OCI-LY7 (cell line): ENCODE data around the gene FRMPD4. TPM values are rescaled to one million over a fixed set of nuclear protein-coding genes. Genes with fewer than 3 reads are reported as not detected.

Source experiments
- BruUV-seq: library from RNA; stranded (reverse); fragments of 400-500 nt; replicated peaks from 2 replicates; lab custom pipeline; 2021; lab: Mats Ljungman, UMichigan
- CTCF ChIA-PET: fragments of 300-600 bp; sonication (Branson Sonifier 250); formaldehyde crosslinking; loops from one replicate; lab custom pipeline; 2022; ENCODE audit warnings: antibody characterized with exemption; ENCODE audit not compliant: unreplicated experiment; lab: Charles Lee
- POLR2A ChIA-PET: fragments of 300-600 bp; sonication (Branson Sonifier 250); formaldehyde crosslinking; loops from one replicate; lab custom pipeline; 2022; ENCODE audit warnings: antibody characterized with exemption; lab: Charles Lee
- DNase-seq: peaks from one replicate; pipeline ENCODE4 v3.0.0-alpha.2; 2015; ENCODE audit warnings: low spot score
- H2AFZ ChIP-seq: fragments of 200-600 bp; sonication (generic), shearing (Covaris generic); 2 replicates; pipeline ENCODE4 v1.6.1; 2014; ENCODE audit warnings: mild to moderate bottlenecking, antibody characterized with exemption, low read length, moderate library complexity
- H3K27ac ChIP-seq: fragments of 200-600 bp; sonication (generic); 2 replicates; pipeline ENCODE4 v1.5.1; 2014; ENCODE audit warnings: mixed run types, low read depth, mild to moderate bottlenecking, moderate library complexity, low read length, inconsistent platforms; ENCODE audit not compliant: poor library complexity, severe bottlenecking
- H3K36me3 ChIP-seq: fragments of 200-600 bp; sonication (generic); 2 replicates; pipeline ENCODE4 v1.6.1; 2014; ENCODE audit warnings: mild to moderate bottlenecking, antibody characterized with exemption, low read length, moderate library complexity, mixed read lengths; ENCODE audit not compliant: insufficient read depth
- H3K4me1 ChIP-seq: fragments of 200-600 bp; sonication (generic); 2 replicates; pipeline ENCODE4 v1.5.1; 2014; ENCODE audit warnings: mild to moderate bottlenecking, low read length; ENCODE audit not compliant: insufficient read depth, poor library complexity, severe bottlenecking
- H3K4me2 ChIP-seq: fragments of 200-600 bp; sonication (generic); 2 replicates; pipeline ENCODE4 v1.6.1; 2014; ENCODE audit warnings: mild to moderate bottlenecking, low read length
- H3K4me3 ChIP-seq: fragments of 200-600 bp; sonication (generic); 2 replicates; pipeline ENCODE4 v1.5.1; 2014; ENCODE audit warnings: mild to moderate bottlenecking, low read depth, low read length; ENCODE audit not compliant: poor library complexity, severe bottlenecking
- H3K79me2 ChIP-seq: fragments of 200-600 bp; sonication (generic); 2 replicates; pipeline ENCODE4 v1.6.1; 2016; ENCODE audit warnings: low read depth, mild to moderate bottlenecking, low read length, moderate library complexity, mixed read lengths; ENCODE audit not compliant: insufficient read depth
- H3K9me2 ChIP-seq: fragments of 200-600 bp; sonication (generic); 2 replicates; pipeline ENCODE4 v1.6.1; 2016; ENCODE audit warnings: mild to moderate bottlenecking, low read length, mixed read lengths; ENCODE audit not compliant: insufficient read depth
- H3K9me3 ChIP-seq: fragments of 200-600 bp; sonication (generic); 2 replicates; pipeline ENCODE4 v1.6.1; 2014; ENCODE audit warnings: mild to moderate bottlenecking, mixed run types, low read length, mixed read lengths
- H4K20me1 ChIP-seq: fragments of 200-600 bp; sonication (generic); 2 replicates; pipeline ENCODE4 v1.6.1; 2014; ENCODE audit warnings: mild to moderate bottlenecking, antibody characterized with exemption, low read length, moderate library complexity, mixed read lengths; ENCODE audit not compliant: insufficient read depth
- EZH2phosphoT487 ChIP-seq: fragments of 200-600 bp; sonication (generic); IDR thresholded peaks from 2 replicates; pipeline ENCODE4 v1.6.1; 2018; ENCODE audit warnings: low read depth, borderline replicate concordance, mild to moderate bottlenecking, mixed run types, antibody characterized with exemption, low read length, moderate library complexity, mixed read lengths
- intact Hi-C: fragments of 100-400 bp; cut with micrococcal nuclease; formaldehyde crosslinking; loops from one replicate; pipeline ENCODE4 v1.10.0; 2022; ENCODE audit not compliant: unreplicated experiment
- total RNA-seq, 2 experiments: library from RNA; depleted of rRNA in 1 of 2; stranded (reverse); fragments of >200 nt in 1 of 2; shearing (Covaris generic) in 1 of 2; gene quantifications; 2 replicates each; pipeline ENCODE4 v1.2.3, GENCODE V29; 2014 to 2022
- TF ChIP-seq, protein P1 (sequence below): fragments of 200-600 bp; sonication (generic); conservative IDR thresholded peaks from 2 replicates; pipeline ENCODE4 v1.5.1; 2014; ENCODE audit warnings: mild to moderate bottlenecking, antibody characterized with exemption, low read length, moderate library complexity, mixed read lengths

The FRMPD4 gene
- total RNA-seq, 2 experiments from 2014 or later = not detected

DNA sequence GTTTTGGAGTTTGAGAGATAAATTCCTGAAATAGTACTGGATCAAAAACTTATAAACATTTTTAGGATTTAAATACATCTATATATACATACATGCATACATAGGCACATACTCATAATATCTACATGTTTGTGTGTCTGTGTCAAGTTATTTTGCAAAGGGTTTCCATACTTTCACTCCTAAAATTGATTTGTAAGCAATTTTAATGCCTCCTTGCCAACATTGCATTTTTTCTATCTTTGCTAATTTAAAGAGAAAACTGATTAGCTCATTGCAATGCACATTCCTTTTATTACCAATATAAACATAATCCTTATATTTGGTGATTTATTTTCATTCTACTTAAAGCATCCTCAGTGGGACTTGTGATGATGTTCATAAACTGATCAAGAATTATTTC is 258.3 kb downstream of the FRMPD4 start:
- Histone ChIP-seq H3K79me2 (no peaks in the 10 kb centered on the region), H3K36me3 (no peaks in the 10 kb centered on the region), H4K20me1 (no peaks in the 10 kb centered on the region), H3K27ac (no peak overlapping the region), H3K4me3 (no peak overlapping the region), H3K4me2 (no peak overlapping the region), H3K9me3 (no peaks in the 10 kb centered on the region), H3K4me1 (no peaks in the 10 kb centered on the region), H2AFZ (no peak overlapping the region), H3K9me2 (no peaks in the 10 kb centered on the region)
- BruUV-seq = no TSS peak
- TF ChIP-seq, protein P1, sequence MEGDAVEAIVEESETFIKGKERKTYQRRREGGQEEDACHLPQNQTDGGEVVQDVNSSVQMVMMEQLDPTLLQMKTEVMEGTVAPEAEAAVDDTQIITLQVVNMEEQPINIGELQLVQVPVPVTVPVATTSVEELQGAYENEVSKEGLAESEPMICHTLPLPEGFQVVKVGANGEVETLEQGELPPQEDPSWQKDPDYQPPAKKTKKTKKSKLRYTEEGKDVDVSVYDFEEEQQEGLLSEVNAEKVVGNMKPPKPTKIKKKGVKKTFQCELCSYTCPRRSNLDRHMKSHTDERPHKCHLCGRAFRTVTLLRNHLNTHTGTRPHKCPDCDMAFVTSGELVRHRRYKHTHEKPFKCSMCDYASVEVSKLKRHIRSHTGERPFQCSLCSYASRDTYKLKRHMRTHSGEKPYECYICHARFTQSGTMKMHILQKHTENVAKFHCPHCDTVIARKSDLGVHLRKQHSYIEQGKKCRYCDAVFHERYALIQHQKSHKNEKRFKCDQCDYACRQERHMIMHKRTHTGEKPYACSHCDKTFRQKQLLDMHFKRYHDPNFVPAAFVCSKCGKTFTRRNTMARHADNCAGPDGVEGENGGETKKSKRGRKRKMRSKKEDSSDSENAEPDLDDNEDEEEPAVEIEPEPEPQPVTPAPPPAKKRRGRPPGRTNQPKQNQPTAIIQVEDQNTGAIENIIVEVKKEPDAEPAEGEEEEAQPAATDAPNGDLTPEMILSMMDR = no peak
- no peak for TF ChIP-seq EZH2phosphoT487
- intact Hi-C loops = no loop called here
- ChIA-PET CTCF (no interaction called here), POLR2A (no interaction called here)
- no peak for DNase-seq

DNA sequence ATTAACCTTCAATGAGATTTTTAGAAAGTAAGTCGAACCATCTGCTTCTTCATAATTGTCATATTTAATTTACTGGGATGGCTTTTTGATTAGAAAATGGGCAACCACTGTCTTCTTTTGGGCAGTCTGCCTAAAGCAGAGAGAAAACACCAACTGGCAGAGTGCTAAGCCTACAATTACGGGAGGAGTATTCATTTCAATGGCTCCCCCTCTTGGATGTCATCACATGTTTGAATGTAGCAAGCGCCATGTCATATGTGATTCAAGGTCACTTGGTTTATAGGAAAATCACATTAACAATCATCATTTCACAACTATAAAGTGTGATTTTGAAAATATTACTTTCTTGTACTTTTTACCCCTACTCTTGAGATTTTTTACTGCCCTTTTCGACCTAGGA is 261.9 kb downstream of the FRMPD4 start:
- Histone ChIP-seq H3K36me3 (no peaks in the 10 kb centered on the region), H3K9me2 (no peaks in the 10 kb centered on the region), H3K4me1 (no peaks in the 10 kb centered on the region), H3K9me3 (no peaks in the 10 kb centered on the region), H3K79me2 (no peaks in the 10 kb centered on the region), H3K4me2 (no peak overlapping the region), H4K20me1 (no peaks in the 10 kb centered on the region), H3K4me3 (no peak overlapping the region), H2AFZ (no peak overlapping the region), H3K27ac (no peak overlapping the region)
- BruUV-seq = no TSS peak
- intact Hi-C loops = no loop called here
- POLR2A ChIA-PET = interaction anchor here (1.0 kb wide), 1 partner anchor 11 kb away, joined by 3 read pairs; no protein-coding TSS in a partner anchor
- CTCF ChIA-PET = no interaction called here
- no peak for DNase-seq
- TF ChIP-seq, protein P1 = no peak
- TF ChIP-seq EZH2phosphoT487 = no peak

DNA sequence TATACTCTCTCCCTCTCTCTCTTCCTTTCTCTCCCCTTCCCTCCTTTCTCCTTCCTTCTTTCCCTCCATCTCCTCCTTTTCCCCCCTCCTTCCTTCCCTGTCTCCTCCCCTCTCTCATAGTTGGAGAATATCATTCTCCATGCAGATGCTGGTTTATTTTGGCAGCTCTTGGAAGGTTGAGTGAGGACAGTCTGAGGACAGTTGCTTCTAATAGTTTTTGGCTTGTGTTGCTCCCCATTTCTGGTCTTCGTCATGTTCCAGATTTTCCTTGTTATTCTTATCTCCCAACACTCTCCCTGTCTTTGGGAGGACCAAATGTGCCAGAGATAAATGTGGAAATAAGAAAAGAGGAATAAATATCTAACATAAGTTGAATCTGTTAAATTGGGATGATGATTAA is 263.0 kb downstream of the FRMPD4 start:
- Histone ChIP-seq H3K4me3 (no peak overlapping the region), H2AFZ (no peak overlapping the region), H3K9me2 (no peaks in the 10 kb centered on the region), H4K20me1 (no peaks in the 10 kb centered on the region), H3K36me3 (no peaks in the 10 kb centered on the region), H3K4me1 (no peaks in the 10 kb centered on the region), H3K4me2 (no peak overlapping the region), H3K9me3 (no peaks in the 10 kb centered on the region), H3K79me2 (no peaks in the 10 kb centered on the region), H3K27ac (no peak overlapping the region)
- no peak for DNase-seq
- ChIA-PET POLR2A (no interaction called here), CTCF (no interaction called here)
- no peak for TF ChIP-seq EZH2phosphoT487
- TF ChIP-seq, protein P1 = no peak
- BruUV-seq = no TSS peak
- intact Hi-C loops = no loop called here
